PFSK-1 (cell line): ENCODE measurements around the gene F12.

Experiments
- FOXP2 ChIP-seq: optimal IDR thresholded peaks from 2 replicates; pipeline ENCODE3; 2011; ENCODE audit warnings: borderline replicate concordance, control low read depth, inconsistent platforms; ENCODE audit not compliant: insufficient read depth; ENCODE audit errors: extremely low read length, extremely low read depth
- POLR2AphosphoS5 ChIP-seq: IDR thresholded peaks from 2 replicates; pipeline ENCODE4 v1.6.1; 2012; ENCODE audit warnings: low read depth, mild to moderate bottlenecking, control low read depth, low read length, moderate library complexity
- SIN3A ChIP-seq: IDR thresholded peaks from 2 replicates; pipeline ENCODE4 v1.6.1; 2012; ENCODE audit warnings: mild to moderate bottlenecking, low read length, moderate library complexity, borderline replicate concordance; ENCODE audit not compliant: insufficient read depth
- TAF1 ChIP-seq: IDR thresholded peaks from 2 replicates; pipeline ENCODE4 v1.6.1; 2012; ENCODE audit warnings: low read length, control low read depth, borderline replicate concordance; ENCODE audit not compliant: insufficient read depth
- TF ChIP-seq, protein P1 (sequence below), 2 experiments: IDR thresholded peaks; 2 replicates each; pipeline versions ENCODE4 v1.6.1 to v1.8.0; 2011 to 2012; ENCODE audit warnings: low read depth in 2 of 2, low read length in 2 of 2, control low read depth in 1 of 2, inconsistent platforms in 1 of 2, mild to moderate bottlenecking in 1 of 2, moderate library complexity in 1 of 2; ENCODE audit not compliant: insufficient read depth in 1 of 2

DNA sequence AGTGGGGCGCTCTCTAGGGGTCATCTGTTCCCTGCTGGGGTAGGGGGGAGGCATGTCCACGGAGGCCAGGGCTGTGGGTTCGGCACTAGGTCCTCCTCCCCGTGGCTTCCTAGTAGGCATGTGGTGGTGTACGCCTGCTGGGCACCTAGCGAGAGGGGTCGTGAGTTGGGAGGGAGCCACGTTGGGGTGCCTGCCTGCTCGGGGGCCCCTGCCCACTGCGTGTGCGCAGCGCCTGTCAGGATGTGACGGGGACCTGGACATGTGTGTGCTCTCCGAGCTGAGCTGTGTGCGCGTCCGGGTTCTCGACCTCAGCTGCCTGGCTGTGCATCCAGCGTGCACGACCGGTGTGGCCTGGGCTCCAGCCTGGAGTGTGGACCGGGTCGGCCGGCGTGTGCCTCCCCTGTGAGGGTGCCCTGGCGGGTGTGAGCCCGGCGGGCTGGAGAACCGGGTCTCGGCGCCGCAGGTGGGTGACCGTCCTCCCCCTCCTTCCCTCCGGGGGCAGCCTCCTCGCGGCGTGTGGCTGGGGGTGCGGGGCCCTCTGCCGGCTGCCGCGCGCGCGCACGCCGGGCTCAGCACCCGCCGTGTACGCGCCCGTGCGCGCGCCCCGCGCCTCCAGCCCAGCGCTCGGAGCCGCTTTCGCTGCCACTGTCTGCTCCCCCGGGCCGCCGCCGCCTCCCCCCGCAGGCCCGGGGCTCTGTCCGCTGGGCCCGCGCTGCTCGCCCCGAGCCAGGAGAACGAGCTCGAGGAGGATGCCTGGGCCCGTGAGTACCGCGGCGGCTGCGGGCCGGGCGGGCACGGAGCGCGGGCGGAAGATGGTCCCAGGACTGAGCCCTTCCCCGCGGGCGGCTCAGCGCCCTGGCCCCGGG, 37.1 kb upstream of the F12 start, which contains the start of gene PRR7:
- peak; percentile 79 for TF ChIP-seq POLR2AphosphoS5
- 0 out of 2 replicates have a peak, but pooled peaks have one; percentile 56 for TF ChIP-seq TAF1
- TF ChIP-seq SIN3A: no peak; the same call in 1 of the 2 replicates
- TF ChIP-seq, protein P1, sequence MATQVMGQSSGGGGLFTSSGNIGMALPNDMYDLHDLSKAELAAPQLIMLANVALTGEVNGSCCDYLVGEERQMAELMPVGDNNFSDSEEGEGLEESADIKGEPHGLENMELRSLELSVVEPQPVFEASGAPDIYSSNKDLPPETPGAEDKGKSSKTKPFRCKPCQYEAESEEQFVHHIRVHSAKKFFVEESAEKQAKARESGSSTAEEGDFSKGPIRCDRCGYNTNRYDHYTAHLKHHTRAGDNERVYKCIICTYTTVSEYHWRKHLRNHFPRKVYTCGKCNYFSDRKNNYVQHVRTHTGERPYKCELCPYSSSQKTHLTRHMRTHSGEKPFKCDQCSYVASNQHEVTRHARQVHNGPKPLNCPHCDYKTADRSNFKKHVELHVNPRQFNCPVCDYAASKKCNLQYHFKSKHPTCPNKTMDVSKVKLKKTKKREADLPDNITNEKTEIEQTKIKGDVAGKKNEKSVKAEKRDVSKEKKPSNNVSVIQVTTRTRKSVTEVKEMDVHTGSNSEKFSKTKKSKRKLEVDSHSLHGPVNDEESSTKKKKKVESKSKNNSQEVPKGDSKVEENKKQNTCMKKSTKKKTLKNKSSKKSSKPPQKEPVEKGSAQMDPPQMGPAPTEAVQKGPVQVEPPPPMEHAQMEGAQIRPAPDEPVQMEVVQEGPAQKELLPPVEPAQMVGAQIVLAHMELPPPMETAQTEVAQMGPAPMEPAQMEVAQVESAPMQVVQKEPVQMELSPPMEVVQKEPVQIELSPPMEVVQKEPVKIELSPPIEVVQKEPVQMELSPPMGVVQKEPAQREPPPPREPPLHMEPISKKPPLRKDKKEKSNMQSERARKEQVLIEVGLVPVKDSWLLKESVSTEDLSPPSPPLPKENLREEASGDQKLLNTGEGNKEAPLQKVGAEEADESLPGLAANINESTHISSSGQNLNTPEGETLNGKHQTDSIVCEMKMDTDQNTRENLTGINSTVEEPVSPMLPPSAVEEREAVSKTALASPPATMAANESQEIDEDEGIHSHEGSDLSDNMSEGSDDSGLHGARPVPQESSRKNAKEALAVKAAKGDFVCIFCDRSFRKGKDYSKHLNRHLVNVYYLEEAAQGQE (IDR thresholded peaks at IDR 0.05; ENCODE audit: insufficient read depth in 1 of 2, low read depth in 2 of 2, low read length in 2 of 2): no peak
- no peak for TF ChIP-seq FOXP2
